HepG2 (cell line): ENCODE results near the gene ARHGEF10L. TPM values are rescaled to one million over a fixed set of nuclear protein-coding genes. Genes with fewer than 3 reads are reported as not detected.

ENCODE experiments used
- ATAC-seq: fragments of 200-7000 bp; cut with Tn5 transposase; 3 replicates; pipeline ENCODE4 v1.9.1; 2020; ENCODE audit warnings: mild to moderate bottlenecking, moderate library complexity
- BruUV-seq: library from RNA; stranded (reverse); fragments of 400-500 nt; replicated peaks from 2 replicates; lab custom pipeline; 2021; lab: Mats Ljungman, UMichigan
- CTCF ChIA-PET: fragments of 300-600 bp; formaldehyde crosslinking; extraction: SDS; loops from one replicate; lab custom pipeline; 2021; ENCODE audit warnings: low total read pairs, inconsistent platforms, low intra/inter-chr PET ratio; lab: Yijun Ruan, JAX
- POLR2A ChIA-PET: fragments of 350-600 bp; sonication (Branson Sonifier 250); formaldehyde crosslinking; loops from one replicate; lab custom pipeline; 2020; ENCODE audit warnings: antibody characterized with exemption, inconsistent platforms; lab: Yijun Ruan, JAX
- DNase-seq: peaks from one replicate; pipeline ENCODE4 v3.0.0-alpha.2; 2015; ENCODE audit warnings: low spot score
- FAIRE-seq: peaks from 3 replicates; lab custom pipeline; 2011; peaks lifted over from hg19 to GRCh38; lab: Jason Lieb, UNC
- H2AFZ ChIP-seq: one replicate; pipeline ENCODE4 v1.6.1; 2011; ENCODE audit warnings: low read length, inconsistent platforms
- H3K27ac ChIP-seq: fragments of 300-600 bp; 3 replicates; pipeline ENCODE4 v1.8.0; 2011; ENCODE audit warnings: mixed run types, mild to moderate bottlenecking, mixed read lengths, low read length, inconsistent platforms; ENCODE audit not compliant: insufficient read depth; ENCODE audit errors: extremely low read length
- H3K27me3 ChIP-seq, 2 experiments: fragments of 200-600 bp in 1 of 2; 2 replicates in 1 of 2; 3 replicates in 1 of 2; pipeline versions ENCODE4 v1.6.0 to v1.8.0; 2011; ENCODE audit warnings: low read length in 2 of 2, mild to moderate bottlenecking in 2 of 2, moderate library complexity in 2 of 2, inconsistent platforms in 1 of 2; ENCODE audit not compliant: insufficient read depth in 2 of 2, control insufficient read depth in 1 of 2
- H3K36me3 ChIP-seq, 2 experiments: fragments of 200-600 bp in 1 of 2; replicated peaks in 1 of 2; 2 replicates in 1 of 2; 3 replicates in 1 of 2; pipeline versions ENCODE4 v1.5.1 to v1.8.0; 2011; ENCODE audit warnings: low read length in 2 of 2, inconsistent platforms in 1 of 2; ENCODE audit not compliant: insufficient read depth in 2 of 2, control insufficient read depth in 1 of 2
- H3K4me1 ChIP-seq: 2 replicates; pipeline ENCODE4 v1.5.1; 2012; ENCODE audit warnings: low read length, inconsistent platforms; ENCODE audit not compliant: insufficient read depth
- H3K4me2 ChIP-seq: 2 replicates; pipeline ENCODE4 v1.6.0; 2011; ENCODE audit warnings: low read depth, low read length, inconsistent platforms
- H3K4me3 ChIP-seq, 3 experiments: fragments of 200-600 bp in 1 of 3; sonication (generic), shearing (Covaris generic) in 1 of 3; replicated peaks in 1 of 3; 2 replicates each; pipeline ENCODE4 v1.5.1; 2011 to 2016; ENCODE audit warnings: low read length in 3 of 3, inconsistent platforms in 2 of 3, low read depth in 2 of 3, mild to moderate bottlenecking in 2 of 3, control low read depth in 1 of 3, mixed read lengths in 1 of 3; ENCODE audit not compliant: insufficient read depth in 1 of 3
- H3K79me2 ChIP-seq: one replicate; pipeline ENCODE4 v1.6.1; 2011; ENCODE audit warnings: low read length, inconsistent platforms; ENCODE audit not compliant: insufficient read depth
- H3K9ac ChIP-seq: 2 replicates; pipeline ENCODE4 v1.6.0; 2011; ENCODE audit warnings: mild to moderate bottlenecking, low read depth, low read length, inconsistent platforms; ENCODE audit not compliant: insufficient read depth
- H3K9me3 ChIP-seq: 2 replicates; pipeline ENCODE4 v1.5.1; 2012; ENCODE audit warnings: mild to moderate bottlenecking, low read length
- H4K20me1 ChIP-seq: 2 replicates; pipeline ENCODE4 v1.6.0; 2011; ENCODE audit warnings: inconsistent platforms, mild to moderate bottlenecking, low read length, moderate library complexity; ENCODE audit not compliant: insufficient read depth
- ATRX ChIP-seq: sonication (generic); formaldehyde crosslinking; IDR thresholded peaks from 2 replicates; pipeline ENCODE4 v1.4.0; 2020; ENCODE audit warnings: missing genetic modification reagents, borderline replicate concordance
- NCOA2 ChIP-seq: sonication (generic); formaldehyde crosslinking; IDR thresholded peaks from 2 replicates; pipeline ENCODE4 v1.8.0; 2022; ENCODE audit warnings: inconsistent platforms
- PCBP1 ChIP-seq: fragments of 200-400 bp; formaldehyde crosslinking; IDR thresholded peaks from 2 replicates; pipeline ENCODE4 v1.6.1; 2017; ENCODE audit warnings: mild to moderate bottlenecking, low read depth, low read length, borderline replicate concordance
- RXRA ChIP-seq: sonication (generic); formaldehyde crosslinking; IDR thresholded peaks from 2 replicates; pipeline ENCODE4 v1.5.1; 2020; ENCODE audit warnings: missing genetic modification reagents
- TARDBP ChIP-seq: sonication (generic); formaldehyde crosslinking; IDR thresholded peaks from 2 replicates; pipeline ENCODE4 v1.8.0; 2022; ENCODE audit warnings: mild to moderate bottlenecking, missing genetic modification reagents
- ZNF629 ChIP-seq: sonication (generic); formaldehyde crosslinking; conservative IDR thresholded peaks from 2 replicates; pipeline ENCODE4 v1.5.0; 2020; ENCODE audit warnings: missing genetic modification reagents
- WGBS: methylation state at CpG from one replicate; pipeline ENCODE4 v1.1.6; 2017; ENCODE audit warnings: low lambda C conversion rate; 5-methylcytosine and 5-hydroxymethylcytosine counted together
- in situ Hi-C: cut with HindIII; loops from 2 replicates; pipeline ENCODE4 v1.10.0; 2017; ENCODE audit warnings: low pct_unique_long_range_greater_than_20kb; ENCODE audit not compliant: extremely low pct_ligation_motif_present
- intact Hi-C: fragments of 100-400 bp; cut with micrococcal nuclease; formaldehyde crosslinking; loops from one replicate; pipeline ENCODE4 v1.10.0; 2022; ENCODE audit not compliant: unreplicated experiment
- polyA plus RNA-seq, 8 experiments: library from polyadenylated mRNA; depleted of rRNA in 3 of 8; stranded (reverse) in 7 of 8; unstranded in 1 of 8; fragments of >200 nt; fragmentation: Illumina TruSeq in 4 of 8; extraction: Trizol in 4 of 8; gene quantifications; 2 replicates each; pipeline versions ENCODE4 v1.2.1 to v1.2.3, GENCODE V29; 2011 to 2016; ENCODE audit warnings: low read depth in 4 of 8, missing spikeins in 1 of 8, mixed read lengths in 1 of 8; ENCODE audit not compliant: insufficient read depth in 1 of 8
- total RNA-seq, 5 experiments: library from RNA; depleted of rRNA; stranded (reverse); fragments of >200 nt; fragmentation: Illumina TruSeq; extraction: Trizol; gene quantifications; 2 replicates each; pipeline ENCODE4 v1.2.3, GENCODE V29; 2016; ENCODE audit warnings: low read depth in 1 of 5
- TF ChIP-seq, protein P1 (sequence below): sonication (generic); formaldehyde crosslinking; IDR thresholded peaks from 2 replicates; pipeline ENCODE4 v1.5.1; 2020; ENCODE audit warnings: missing genetic modification reagents, mild to moderate bottlenecking, borderline replicate concordance

ARHGEF10L gene
- total and polyA plus RNA-seq, 2 of the 13 experiments (the other 11 are each of a cell fraction or from before 2014, with no cell fraction given), result 46.5 to 78.3 TPM

DNA sequence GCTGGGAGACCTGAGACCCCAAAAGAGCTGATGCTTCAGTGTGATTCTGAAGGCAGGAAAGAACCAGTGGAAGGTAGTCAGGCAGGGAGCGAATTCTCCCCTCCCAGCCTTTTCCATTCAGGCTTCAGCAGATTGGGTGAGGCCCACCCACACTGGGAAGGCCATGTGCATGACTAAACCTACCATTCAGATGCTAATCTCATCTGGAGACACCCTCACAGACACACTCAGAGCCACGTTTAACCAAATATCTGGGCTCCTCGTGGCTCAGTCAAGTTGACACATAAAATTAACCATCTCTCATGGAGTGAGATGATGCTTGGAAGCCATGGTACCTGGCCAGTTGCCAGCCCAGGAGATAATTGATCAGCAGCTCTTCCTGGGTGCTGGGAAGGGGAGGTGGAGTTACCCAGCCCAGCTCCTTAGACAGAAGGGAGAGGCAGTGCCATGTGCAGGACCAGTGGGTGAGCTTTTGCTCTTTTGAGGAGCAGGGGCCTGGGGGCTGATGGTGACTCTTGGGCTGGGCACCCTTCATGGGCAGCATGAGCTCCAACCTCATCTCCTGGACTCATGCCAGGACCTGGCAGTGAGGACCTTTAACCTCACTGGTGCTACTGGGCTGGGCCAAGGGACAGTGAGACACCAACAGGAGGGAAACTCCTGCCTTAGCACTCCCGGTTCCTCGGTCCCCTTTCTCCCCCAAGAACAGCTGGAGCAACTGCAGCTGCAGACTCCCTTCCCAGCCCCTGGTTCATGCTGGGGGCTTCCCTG lies 126.6 kb downstream of the ARHGEF10L start:
- no peak overlapping the region for H3K4me2 ChIP-seq
- H3K36me3 ChIP-seq, result peaks cover 52 to 91% of the 10 kb centered on the region in 2 experiments
- in situ Hi-C loops, result no loop called here
- H3K9ac ChIP-seq, result no peak overlapping the region
- no peaks in the 10 kb centered on the region for H3K4me1 ChIP-seq
- no TSS peak for BruUV-seq
- H3K9me3 ChIP-seq, result no peaks in the 10 kb centered on the region
- no peak for FAIRE-seq
- no peaks in the 10 kb centered on the region; a peak in 1 of 5 replicates for H3K27me3 ChIP-seq
- H3K4me3 ChIP-seq, result no peak overlapping the region
- no peaks in the 10 kb centered on the region for H3K79me2 ChIP-seq
- WGBS, result no CpG with 5 or more reads among the region's 5 CpGs
- DNase-seq, result no peak
- CTCF ChIA-PET, result no interaction called here
- H4K20me1 ChIP-seq, result peaks cover 59% of the 10 kb centered on the region; the same call in 1 of the 2 replicates
- intact Hi-C loops, result no loop called here
- POLR2A ChIA-PET, result no interaction called here
- H3K27ac ChIP-seq, result no peak overlapping the region
- TF ChIP-seq NCOA2 (CRISPR knock-in tag) (no peak), RXRA (no peak)
- no peak overlapping the region for H2AFZ ChIP-seq
- no peak for ATAC-seq

DNA sequence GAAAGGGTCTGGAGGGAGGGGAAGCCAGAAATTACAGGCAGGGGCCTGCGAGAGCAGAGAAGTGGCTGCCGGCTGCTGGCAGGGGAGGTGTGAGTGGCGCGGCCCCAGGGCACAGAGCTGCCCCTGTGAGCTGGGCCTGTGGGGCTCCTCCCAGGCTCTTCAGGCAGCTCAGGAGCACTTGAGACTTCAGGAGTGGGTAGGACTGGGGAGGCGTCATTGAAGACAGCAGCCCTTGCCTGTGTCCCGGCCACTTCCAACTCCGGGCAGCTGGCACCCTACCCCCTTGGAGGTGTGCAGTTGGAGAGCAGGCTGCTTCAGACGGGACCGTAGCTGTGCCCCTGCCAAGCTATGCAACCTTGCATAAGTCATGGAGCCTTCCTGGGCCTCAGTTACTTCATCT lies 128.1 kb downstream of the ARHGEF10L start:
- H3K9ac ChIP-seq, result no peak overlapping the region
- BruUV-seq, result TSS peak; percentile 11
- TF ChIP-seq ATRX (CRISPR knock-in tag) (no peak), PCBP1 (no peak), ZNF629 (CRISPR knock-in tag) (peak; percentile 63), TARDBP (no peak)
- TF ChIP-seq, protein P1, sequence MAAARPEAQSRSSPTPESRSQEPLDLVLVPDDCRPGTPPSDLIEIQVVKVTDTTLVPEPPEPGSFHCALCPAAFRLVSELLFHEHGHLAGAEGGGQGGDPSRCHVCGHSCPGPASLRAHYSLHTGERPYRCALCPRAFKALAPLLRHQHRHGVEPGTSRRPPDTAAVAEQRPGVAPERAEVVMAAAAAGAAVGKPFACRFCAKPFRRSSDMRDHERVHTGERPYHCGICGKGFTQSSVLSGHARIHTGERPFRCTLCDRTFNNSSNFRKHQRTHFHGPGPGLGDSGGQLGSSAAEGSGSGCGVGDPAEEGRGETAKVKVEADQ, result no peak
- in situ Hi-C loops, result no loop called here
- 98% methylated on average over 6 of the region's 9 CpGs for WGBS
- H4K20me1 ChIP-seq, result peaks cover 53% of the 10 kb centered on the region; the same call in 1 of the 2 replicates
- H3K79me2 ChIP-seq, result no peaks in the 10 kb centered on the region
- no peaks in the 10 kb centered on the region; a peak in 1 of 5 replicates for H3K27me3 ChIP-seq
- intact Hi-C loops, result no loop called here
- H3K4me1 ChIP-seq, result no peaks in the 10 kb centered on the region
- DNase-seq, result no peak
- no peak overlapping the region for H3K27ac ChIP-seq
- no peak overlapping the region for H3K4me3 ChIP-seq
- ATAC-seq, result no peak
- no peak overlapping the region for H3K4me2 ChIP-seq
- no peaks in the 10 kb centered on the region for H3K9me3 ChIP-seq
- H2AFZ ChIP-seq, result no peak overlapping the region
- H3K36me3 ChIP-seq, result peaks cover 49 to 88% of the 10 kb centered on the region in 2 experiments
- ChIA-PET POLR2A (no interaction called here), CTCF (no interaction called here)
- FAIRE-seq, result no peak
